NCI-H2227 treated with DMSO at 0.1 percent for 48 hours (cell line): ENCODE results near the gene WDR26.
"Not testable (repeated sequence)": the region's sequence is repeated elsewhere in the genome, so short reads cannot be mapped to it uniquely, and the experiment has no call there.

Experiments
- DNase-seq: peaks from one replicate; lab custom pipeline; 2025; lab: John Stamatoyannopoulos, UW

WDR26 gene

DNA sequence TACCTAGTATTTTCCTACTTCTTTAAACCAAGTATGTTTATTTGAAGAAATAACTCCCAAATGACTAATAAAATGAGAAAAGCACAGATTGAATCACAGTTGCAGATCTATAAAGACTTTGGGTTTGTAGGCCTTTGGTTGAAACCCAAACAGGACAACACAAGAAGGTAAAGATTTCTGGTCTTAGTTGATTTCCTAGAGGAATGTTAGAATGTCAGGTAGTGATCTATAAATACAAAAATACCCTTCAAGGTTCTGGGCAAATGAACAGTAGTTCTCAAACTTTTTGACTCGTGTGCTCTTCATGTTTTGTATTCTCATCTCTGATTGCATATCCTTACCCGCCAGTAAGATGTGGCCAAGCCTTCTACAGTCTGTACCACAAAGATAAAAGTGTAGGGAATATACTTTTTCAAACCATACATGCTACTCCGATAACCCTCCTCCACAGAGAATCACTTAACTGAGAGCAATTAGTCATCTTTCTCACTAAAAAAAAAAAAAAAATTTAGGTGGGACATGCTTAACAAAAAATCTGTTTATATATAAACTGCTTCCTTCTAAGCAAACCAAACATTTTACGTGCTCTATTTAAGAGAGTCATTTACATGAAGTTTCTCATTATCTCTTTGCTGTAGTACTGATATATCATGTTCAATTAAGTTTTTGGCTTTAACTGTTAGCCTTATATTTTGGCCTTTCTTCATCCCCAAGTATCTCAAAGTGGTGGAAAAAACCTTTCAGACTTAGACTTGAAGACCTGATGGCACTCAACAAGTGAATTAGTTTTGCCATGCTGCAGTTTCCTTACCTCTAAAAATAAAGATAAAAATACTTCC, 42.0 kb downstream of the WDR26 start:
- DNase-seq: no peak

DNA sequence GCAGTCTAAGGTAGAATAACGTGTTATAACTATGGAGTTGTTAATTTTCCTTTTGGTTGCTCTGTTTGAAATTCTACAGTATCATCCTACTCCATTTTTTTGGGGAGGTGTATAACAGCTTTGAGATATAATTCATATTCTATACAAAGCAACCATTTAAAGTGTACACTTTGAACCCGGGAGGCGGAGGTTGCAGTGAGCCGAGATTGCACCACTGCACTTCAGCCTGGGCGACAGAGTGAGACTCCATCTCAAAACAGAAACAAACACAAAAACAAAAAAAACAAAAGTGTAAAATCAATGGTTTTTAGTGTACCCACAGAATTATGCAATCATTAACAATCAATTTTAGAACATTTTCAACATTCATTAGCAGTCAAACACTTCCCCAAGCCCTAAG, 44.1 kb downstream of the WDR26 start:
- DNase-seq: no peak

- no peak for DNase-seq
These were observed 46.7 kb downstream of the WDR26 start for GRCh38 chr1:224387943-224388342.

DNA sequence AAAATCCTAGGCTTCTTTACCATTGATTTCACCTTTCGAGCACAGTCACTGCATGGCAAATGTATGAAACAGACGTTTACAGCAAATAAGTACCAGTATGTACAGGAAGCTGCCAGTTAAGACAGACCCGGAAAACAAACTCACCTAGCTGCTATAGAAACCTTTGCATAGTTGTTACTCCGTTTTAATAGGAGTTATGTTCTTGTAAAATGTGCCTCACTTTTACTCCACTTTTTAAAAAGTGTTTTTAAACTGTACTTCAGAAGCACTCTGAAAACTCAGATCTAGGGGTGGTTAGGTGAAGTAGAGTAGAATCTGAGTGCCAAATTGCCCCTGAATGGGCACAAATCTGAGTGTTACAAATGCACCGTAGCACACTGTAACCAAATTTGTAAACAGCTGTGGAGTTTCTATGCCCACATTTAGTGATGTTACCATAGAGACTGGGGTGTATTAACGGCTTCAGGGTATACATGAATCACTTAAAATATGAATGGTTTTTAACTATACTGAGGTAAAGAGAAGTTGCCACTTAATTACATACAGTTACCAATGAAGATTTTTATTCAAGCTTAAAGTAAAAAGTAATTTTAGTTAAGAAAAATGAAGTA, 47.2 kb downstream of the WDR26 start:
- no peak for DNase-seq

GRCh38 chr1:224383218-224383617, 51.4 kb downstream of the WDR26 start:
- no peak for DNase-seq

DNA sequence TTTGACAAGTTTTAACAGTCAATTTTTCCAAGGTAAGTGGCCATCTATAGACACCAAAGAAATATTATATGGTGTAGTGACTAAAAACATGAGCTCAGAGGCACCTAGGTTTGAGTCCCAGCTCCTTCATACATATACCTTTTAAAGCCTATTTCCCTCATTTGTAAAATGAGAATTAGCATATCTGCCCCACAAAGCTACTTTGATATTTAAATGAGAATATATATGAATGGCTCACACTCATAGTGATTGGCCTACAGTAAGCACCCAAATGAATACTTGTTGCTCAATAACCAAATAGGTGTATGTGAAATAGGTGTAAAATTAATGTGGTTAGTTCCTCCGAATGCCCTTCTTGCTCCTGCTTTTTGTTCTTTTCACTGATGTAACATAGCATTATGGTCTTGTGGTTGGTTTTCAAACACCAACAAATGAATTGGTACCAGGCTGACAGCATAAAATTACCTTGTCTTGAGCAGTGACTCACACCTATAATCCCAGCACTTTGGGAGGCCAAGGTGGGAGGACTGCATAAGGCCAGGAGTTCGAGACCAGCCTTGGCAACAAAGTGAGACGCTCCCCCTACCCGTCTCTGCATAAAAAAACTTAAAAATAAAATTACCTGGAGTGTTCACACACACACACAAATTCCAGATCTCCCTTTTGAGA, 52.6 kb downstream of the WDR26 start:
- no peak for DNase-seq

GRCh38 chr1:224380003-224380402, 54.6 kb downstream of the WDR26 start:
- no peak for DNase-seq

DNA sequence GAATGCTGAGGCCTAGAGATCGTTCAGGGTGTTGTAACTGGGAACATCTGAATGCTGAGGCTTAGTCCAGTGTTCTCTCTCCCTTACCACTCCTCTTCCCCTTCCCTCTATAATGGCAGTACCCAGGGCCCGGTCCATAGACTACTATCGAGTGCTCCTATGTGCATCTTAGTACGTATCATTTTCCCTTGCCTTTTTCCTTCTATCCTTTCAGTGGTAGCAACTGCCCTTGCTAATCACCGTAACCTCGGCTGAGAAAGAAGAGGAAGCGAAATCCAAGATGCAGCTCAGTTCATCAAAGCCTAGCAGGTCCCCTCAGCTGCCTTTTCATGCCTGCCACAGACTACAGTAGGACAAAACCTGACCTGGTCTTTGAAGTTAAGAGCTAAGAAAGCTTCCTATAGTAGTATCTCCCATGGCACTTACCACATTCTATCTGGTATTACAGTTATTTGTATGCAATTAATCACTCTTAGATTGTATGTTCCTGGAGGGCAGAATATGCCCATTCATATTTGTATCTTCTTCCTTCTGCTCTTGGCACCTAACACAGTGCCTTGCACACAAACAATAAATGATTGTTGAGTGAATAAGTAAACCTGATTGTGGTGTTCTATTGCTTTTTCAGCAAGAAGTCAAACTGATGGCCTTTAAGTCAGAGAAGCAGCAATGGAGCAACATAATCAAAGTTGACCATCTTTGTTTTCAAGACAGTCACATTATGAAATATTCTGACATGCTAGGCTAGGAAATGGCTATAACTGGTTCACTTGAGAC, 55.6 kb downstream of the WDR26 start:
- DNase-seq: no peak

DNA sequence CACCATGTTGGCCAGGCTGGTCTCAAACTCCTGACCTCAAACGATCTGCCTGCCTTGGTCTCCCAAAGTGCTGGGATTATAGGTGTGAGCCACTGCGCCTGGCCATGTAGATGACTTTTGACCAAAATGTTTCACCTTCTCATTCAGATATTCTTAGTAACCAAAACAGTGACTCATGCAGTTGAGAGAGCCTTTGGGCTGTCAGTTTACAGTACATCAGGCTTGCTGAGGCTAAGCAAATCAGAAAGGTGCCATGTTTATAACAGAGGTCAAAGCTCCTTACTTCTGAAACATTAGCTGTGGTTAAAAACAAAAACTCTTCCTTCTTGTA, 57.0 kb downstream of the WDR26 start:
- DNase-seq: no peak

DNA sequence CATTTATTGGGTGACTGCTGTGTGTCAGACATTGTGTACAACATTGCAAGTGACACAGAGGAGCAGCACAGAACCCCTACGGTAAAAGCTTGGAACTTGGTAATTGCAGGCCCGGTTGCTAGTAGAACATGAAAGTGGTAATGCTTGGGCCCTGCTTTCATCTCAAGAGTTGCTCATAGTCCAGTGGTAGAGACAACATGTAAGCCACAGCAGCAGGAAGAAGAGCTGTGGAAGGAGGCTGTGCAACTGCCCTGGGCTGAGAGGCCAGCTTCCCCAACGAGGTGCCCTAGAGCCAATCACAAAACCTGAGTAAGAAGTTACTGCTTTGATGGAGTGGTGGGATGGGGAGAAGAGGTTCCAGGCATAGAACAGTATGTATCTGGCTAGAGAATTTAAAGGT, 59.5 kb downstream of the WDR26 start:
- DNase-seq: no peak

DNA sequence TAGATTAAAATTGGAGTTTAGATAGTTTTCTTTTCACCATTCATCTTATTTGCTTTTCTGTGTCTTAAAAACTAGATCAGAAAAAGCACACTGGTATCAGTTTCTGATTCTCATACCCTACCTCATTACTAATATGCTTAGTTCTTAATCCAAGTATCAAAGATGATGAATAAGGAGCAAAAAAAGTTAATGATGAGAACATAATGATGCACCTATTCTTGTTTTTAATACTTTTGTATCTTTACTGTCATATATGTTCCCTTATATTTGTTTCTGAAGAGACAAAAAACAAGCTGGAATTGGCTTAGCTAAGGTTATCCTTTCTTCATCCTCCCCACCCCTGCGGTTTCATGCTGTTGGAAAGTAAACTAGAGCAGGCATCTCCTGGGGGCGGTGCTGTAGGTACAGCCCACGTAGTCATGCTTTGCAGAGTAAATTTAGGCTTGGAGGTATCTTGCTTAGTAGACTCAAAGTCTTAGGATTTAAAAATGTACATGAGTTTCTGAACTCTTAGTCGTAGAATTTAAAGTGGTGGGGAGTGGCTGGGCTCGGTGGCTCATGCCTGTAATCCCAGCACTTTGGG, 61.5 kb downstream of the WDR26 start:
- no peak for DNase-seq

GRCh38 chr1:224368409-224368808, 66.2 kb downstream of the WDR26 start:
- no peak for DNase-seq

DNA sequence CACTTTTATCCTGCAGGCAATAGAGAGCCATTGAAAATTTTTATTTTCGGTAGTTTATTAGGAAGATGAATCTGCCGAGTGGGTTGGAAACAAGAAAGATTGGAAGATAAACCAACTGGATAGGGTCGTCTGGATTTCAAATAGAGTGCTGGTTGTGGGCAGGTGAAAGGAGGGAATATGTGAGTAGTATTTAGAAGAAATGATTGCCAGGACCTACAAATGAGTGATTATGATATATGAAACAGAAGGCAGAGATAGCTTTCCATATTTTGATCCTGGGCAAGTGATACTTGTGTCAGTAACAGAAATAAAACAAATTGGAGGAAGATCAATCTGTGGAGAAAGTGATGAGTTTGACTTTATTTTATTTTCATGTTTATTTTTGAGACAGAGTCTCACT, 75.4 kb downstream of the WDR26 start:
- DNase-seq: no peak

- no peak for DNase-seq
These were observed 76.4 kb downstream of the WDR26 start for GRCh38 chr1:224358237-224358636.

GRCh38 chr1:224357626-224358124, 76.9 kb downstream of the WDR26 start:
- peak; percentile 30 for DNase-seq

- DNase-seq: peak; percentile 90
These were observed 77.6 kb downstream of the WDR26 start, which contains the start of gene CNIH4 for GRCh38 chr1:224356685-224357625. TSS of gene CNIH4 (plus strand) at chr1:224356879. CDS start at chr1:224356925, 46 bp downstream.

DNA sequence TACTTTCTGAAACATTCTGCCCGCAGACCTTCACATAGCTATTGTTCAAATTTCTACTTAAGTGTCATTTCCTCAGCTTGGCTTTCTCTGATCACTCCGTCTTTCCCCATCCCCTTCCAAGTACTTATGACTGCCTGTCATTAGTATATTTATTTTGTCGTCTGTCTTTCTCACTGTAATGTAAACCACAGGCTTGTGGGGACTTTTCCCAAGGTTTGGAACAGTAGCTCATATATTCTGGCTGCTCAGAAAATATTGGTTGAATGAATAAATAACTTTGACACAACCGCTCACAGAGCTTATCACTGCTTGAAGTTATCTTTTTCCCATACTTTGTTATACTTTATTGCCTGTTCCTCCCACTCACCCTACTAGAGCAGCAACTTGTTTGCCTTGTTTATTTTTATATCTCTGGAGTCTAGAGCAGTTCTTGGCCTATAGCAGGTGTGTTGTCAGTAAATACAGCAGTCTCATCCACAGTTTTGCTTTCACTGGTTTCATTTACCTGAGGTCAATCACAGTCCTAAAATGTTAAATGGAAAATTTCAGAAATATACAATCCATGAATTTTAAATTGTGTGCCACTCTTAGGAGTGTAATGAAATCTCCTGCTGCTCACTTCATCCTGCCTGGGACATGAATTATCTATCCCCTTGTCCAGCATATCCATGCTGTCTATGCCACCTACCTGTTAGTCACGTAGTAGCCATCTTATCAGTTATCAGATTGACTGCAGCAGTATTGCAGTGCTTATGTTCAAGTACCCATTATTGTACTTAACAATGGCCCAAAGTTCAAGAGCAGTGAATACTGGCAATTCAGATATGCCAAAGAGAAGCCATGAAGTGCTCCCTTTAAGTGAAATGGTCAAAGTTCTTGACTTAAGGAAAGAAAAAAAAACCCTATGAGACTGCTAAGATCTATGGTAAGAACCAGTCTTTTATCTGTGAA, 80.3 kb downstream of the WDR26 start:
- no peak for DNase-seq

- DNase-seq: not testable (repeated sequence)
These were observed 82.0 kb downstream of the WDR26 start for GRCh38 chr1:224352436-224353085.

GRCh38 chr1:224349716-224350115, 84.9 kb downstream of the WDR26 start:
- DNase-seq: not testable (repeated sequence)
